GM19043 (cell line): ENCODE measurements around the gene SRPX.

Experiments used
- ATAC-seq: cut with Tn5 transposase; IDR thresholded peaks from one replicate; pipeline ENCODE4 v1.9.1; 2021; ENCODE audit warnings: low read depth; ENCODE audit not compliant: unreplicated experiment

Gene SRPX, protein sequence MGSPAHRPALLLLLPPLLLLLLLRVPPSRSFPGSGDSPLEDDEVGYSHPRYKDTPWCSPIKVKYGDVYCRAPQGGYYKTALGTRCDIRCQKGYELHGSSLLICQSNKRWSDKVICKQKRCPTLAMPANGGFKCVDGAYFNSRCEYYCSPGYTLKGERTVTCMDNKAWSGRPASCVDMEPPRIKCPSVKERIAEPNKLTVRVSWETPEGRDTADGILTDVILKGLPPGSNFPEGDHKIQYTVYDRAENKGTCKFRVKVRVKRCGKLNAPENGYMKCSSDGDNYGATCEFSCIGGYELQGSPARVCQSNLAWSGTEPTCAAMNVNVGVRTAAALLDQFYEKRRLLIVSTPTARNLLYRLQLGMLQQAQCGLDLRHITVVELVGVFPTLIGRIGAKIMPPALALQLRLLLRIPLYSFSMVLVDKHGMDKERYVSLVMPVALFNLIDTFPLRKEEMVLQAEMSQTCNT

DNA sequence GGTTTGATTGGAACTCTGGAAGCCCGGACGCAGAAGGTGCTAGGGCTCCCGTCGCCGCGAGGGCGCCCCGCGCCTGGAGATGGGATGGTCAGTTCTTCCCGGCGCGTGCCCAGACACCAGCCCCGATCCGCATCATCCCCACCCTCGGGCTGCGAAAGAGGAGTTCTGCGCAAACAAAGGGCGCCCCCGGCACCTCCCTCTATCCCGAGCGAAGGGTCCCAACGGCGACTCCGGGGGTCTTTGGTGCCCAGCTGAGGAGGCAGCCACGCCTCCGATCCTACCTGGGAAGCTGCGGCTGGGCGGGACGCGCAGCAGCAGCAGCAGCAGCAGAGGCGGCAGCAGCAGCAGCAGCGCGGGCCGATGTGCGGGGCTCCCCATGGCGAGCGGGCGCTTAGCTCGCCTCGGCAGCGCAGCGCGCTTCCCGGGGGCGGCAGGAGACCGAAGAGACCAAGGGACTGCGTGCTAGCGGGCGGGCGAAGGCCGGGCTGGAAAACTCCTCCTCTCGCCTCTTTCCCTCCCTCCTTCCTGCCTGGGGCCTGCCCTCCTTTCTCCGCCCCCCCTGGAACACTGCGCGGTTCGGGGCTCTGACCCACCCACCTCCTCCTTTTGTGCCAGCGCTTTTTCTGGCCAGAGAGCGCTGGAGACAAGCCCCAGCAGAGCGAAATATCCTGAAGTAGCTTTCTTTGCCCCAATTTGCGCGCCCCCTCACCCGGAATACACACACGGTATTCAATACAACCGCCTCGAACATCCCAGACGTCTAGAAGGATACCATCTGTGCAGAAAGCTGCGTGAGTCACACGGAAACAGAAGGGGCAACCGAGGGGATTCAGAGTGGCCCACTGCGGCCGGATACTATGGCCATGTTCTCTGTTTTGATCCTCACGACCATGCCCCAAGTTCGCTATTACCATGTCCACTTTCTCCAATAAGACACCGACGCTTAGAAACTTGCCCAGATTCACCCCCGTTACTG lies at the start of gene SRPX:
SRPX (minus strand) TSS at position 457 of the 976 bp plus-strand sequence; CDS start at position 378, 79 bp downstream.
- no peak for ATAC-seq

DNA sequence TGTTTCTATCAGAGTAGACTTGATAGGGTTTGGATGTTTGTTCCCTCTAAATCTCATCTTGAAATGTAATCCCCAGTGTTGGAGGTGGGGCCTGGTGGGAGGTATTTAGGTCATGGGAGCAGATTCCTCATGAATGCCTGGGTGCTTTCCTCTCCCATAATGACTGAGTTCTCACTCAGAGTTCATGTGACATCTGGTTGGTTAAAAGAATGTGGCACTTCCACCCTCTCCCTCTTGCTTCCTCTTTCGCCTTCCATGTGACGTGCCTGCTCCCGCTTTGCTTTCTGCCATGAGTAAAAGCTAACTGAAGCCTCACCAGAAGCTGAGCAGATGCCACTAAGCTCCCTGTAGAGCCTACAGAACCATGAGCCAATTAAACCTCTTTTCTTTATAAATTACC lies 47.3 kb upstream of the SRPX start:
- ATAC-seq, result no peak

DNA sequence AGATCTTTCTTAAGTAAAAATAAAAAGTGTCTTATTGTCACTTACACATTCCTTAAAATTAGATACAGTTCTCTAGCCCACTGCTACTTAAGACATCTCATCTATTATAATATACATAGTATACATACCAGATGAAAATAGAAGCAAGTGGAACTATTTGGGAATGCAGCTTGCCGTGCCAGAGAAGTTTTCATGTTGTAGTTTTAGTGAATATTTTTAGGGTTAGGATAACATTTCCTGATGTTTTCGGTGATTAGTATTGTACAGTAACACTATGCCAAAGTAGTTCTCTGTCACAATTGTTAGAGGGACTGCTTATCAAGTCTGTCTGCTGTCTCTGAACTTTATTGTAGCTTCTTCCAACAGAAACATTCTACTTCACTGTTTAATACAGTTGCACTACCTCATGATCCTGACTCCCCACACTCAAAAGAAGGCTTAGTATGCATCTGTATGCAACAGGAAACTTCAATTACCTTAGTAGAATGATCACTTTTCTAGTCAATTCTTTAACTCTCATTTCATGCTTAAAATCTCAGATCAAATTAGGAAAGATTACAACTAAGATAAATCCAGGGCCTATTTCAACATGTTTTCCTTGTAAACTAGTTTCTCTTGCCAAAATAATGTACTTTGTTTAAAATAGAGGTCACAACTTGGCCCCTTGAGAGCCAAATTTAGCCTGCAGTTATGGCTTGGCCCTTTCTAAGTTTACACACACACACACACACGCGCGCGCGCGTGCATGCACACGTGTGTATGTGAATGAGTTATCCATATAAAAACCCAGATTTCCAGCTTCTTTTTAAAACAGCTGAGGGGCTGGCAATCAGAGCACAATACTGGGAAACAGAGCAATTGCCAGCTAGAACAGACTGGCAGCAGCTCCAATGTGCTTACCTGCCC lies 42.3 kb upstream of the SRPX start:
- ATAC-seq, result no peak

DNA sequence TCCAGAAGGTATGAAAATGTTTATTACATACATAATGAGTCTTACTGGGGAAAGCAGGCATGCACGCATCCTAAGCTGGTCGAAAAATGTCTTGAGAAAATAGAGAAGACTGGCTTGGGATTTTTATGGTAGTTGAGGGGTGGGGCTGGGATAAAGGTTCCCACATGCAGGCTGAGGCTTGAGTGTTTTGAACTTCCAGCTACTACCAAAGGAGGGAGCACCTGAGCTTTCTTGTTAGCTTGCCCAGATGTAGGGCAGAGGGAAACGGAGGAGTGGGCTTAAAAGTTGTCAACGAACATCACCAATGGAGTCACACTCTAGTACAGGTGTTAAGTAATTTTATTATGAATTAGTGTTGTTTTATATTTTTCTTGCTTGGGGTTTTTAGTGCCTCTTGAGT lies 39.6 kb upstream of the SRPX start:
- ATAC-seq, result no peak

DNA sequence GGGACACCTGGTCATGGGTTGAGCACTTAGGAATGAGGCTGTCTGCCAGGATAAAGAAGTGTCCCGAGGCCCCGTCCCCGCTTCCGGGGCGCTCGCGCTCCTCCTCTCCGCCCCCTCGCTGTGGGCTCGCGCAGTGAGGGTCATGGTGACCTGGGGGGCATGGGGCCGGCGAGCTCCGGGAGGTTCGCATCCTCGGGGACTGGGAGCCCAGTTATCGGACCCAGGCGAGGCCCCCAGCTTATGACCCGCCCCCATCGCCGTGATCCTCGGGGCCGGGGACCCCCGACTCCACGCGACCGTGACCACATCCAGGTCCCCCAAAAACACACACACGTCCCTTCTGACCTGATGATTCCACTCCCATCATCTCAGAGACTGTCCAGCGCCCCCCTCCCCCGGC lies 35.3 kb upstream of the SRPX start:
- no peak for ATAC-seq

DNA sequence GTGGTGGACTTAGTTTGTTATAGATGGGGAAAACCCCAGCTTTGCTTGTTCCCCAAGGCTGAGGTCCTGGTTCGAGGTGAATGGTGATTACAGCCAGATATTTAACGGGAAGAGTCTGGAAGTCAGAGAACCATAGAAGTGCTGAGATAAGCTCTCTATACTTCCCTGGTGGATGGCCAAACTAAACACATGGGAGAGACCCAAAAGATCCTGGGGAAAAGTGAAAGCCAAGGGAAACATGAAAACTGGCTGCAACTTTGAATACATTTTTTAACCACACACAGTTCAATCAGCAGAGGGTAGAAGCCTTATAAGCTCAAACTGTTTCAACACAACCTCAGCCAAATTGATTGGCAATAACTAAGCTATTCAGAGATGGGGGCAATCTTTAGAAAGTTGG lies 29.3 kb upstream of the SRPX start:
- no peak for ATAC-seq

DNA sequence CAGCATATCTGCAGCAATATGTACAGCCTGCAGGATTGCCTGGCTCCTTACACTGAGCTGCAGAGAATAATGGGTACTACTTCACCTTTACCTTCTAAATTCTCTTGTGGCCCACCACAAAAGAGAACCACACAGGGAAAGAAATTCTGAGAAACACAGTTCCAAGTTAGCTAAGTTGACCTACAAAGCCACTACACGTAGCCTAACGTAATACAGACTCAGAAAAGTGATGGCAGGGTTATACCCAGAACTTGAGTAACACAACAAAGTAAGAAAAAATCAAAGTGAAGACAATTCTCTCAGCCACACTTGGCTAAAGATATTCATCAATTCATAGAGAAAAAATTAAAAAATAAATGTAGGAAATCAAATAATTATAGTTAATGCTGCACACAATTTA lies 26.4 kb upstream of the SRPX start:
- ATAC-seq, result no peak

DNA sequence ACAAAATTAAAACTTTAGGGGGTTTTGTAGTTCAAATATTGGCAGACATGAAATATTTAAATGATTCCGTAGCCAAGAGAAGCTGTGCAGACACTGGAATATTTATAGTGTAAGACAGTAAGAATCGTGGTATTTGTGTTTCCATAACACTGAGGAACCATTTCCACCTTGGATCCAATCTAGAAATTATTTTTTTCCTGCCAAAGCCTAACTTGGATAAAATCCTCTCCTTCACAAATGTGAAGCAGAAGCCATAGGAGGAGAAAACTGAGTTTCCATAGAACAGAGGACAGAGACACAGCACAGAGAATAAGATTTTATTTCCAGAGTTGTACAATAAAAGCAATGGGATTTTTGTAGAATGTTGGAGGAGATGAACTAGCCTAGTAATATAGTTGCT lies 19.9 kb upstream of the SRPX start:
- ATAC-seq, result no peak

DNA sequence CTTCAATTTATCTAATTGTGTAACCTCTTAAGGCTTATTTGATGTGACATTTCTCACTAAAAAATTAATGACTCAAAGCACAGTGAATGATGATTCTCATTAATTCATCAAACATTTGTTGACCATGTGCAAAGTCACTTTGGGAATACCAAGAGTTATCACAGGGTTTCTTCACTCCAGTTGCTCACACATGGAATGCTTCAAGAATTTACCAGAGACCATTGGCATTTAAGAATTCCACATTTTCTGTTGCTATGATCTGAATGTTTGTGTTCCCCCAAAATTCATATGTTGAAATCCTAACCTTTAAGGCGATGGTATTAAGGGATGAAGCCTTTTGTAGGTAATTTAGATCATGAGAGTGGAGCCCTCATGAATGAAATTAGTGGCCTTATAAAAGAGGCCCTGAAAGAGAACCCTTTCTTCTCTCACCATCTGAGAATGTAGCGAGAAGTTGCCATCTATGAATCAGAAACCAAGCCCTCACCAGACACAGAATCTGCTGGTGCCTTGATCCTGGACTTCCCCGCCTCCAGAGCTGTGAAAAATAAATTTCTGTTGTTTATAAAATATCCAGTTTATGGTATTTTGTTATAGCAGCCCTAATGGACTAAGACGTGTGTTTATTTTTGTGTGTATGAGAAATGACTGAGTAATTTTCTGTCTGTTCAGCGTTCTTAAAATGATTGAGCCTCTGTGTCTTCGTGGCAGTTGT lies 16.4 kb upstream of the SRPX start:
- ATAC-seq, result no peak

DNA sequence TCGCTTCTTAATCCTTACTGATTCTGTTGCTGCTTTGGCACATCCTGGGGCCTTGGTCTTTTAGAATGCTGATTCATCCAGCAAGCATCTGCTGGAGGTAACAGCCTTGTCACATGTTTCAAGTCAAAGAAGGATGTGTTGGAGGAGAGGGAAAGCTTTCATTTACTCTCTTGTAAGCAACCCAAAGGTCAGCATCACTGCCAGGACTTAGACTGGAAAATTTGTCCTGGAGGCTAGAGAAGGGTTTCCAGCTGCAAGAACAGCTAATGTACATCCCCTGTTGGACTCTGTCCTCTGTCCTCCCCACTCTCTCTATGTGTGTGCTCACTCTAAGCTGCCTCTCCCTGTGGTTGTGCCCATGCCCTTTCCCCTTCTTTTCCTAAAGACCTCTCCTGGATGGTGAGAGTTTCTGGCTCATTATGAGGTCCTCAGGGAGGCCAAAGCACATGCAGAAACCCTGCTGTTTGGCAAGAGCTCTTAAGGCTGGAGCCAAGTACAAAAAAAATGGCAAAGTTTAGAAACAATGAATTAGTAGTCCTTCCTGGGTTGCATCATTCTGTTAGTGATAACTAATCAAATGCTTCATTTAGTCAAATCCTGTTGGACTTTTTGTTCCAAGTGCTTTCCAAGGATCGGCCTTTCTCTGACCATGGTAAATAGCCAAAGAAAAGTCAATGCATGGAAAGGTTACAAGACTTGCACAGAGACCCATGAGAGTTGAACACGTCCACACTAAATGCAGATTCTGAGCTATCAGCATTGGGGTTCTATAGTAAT lies 13.4 kb upstream of the SRPX start:
- no peak for ATAC-seq

DNA sequence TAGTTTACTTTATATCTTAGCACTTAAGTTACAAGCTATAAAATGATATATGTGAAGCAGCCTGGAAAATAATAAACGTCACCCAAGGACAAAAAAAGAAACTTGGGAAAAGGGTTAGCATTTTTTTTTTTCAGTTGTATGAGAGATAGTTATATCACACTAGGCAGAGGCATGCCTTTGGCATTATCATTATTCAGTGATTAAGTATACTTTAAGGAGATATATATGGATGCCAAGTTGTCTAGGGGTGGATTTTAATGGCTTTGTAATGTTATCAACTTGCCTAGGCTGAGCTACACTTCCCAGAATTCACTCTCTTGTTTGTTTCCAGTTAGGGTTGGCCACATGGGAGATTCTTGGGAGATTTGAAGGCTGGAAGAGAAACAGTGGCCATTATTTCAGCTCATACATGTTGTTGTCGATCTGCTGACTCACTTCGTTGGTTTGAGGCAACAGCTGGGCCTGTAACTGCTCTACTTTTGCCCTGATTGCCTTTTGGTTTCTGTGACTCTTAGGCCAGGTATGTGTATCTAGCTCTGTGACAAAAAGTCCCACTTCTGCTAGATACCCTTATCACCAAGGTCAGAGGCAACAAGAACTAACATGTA lies 11.5 kb upstream of the SRPX start:
- no peak for ATAC-seq

DNA sequence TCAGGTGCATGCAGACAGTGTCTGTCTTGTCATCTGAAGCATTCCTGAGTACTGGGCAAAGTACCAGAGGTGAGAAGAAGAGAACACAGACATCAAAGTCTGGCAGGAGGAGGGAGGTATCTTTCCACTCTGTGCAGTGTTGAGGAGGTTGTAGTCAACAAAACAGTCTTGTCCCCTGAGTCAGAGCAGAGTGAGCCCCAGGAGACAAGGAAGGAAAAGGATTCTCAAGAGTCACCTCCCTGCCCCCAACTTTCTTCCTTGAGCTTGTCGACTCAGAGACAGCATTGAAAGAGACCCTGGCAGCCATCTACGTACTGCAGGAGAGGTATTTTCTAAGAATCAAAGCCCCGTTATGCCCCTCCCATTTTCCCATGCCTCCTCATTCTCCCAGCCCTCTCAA lies 4.4 kb upstream of the SRPX start:
- no peak for ATAC-seq

DNA sequence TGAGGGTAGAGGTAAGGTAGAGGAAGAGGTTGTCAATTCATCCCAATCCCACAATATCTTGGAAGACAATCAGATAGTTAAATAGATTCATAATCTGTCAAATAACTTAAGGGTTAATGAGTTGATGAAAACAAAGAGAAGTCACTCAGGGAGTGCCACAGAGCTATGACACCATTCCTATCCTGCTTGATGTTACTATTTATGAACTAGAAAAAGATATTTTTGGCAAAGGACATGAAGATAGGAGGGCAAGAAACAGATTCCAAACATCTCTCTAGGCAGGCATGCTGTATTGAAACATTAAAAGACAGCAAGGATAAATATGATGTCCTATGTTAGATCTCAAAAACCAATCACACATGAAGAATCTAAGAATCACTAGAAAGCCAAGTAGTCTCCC lies 3.5 kb upstream of the SRPX start:
- ATAC-seq, result no peak

DNA sequence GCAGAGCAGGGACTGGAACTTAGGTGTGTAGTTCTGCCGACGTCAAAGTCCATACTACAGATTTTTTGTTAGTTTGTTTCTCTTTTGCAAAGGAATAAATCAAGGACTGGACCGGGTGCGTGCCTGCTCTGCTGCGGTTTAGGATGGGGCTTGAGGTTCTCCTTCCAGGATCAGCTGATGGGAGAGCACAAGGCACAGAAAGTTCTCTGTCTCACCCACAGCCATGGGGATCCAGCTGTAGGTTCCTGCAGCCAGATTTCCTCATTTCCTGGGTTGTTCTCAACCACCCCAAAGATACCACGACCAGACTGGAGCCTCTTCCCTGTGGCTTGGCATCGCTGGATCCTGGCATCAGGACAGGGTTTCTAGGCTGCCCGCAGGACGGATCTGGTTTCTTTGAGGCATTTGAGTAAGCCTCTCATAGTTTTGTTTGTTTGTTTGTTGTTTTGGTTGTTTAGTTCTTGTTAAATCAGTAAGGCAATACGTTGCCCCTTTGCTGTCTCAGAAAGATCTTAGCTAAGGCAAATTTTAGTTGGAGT lies 789 bp upstream of the SRPX start:
- no peak for ATAC-seq

DNA sequence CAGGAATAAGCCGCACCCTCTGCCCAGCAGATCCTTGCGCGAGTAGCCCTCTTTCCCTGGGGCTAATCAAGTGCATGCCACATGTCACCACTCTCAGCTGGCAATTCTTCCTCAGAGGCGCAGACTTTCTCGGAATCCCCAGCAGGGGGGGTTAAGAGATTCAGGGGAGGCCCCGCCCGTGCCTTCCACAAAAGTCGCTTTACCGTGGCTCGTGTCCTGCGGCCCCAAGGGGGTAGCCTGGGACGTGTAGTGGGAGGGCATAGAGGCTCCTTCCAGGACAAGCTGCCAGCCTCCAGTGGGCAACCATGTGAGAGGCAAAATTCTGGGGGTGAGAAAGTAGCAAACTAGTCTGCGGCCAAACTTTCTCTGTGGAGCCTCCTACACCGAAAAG lies 652 bp downstream of the SRPX start:
- ATAC-seq, result no peak

DNA sequence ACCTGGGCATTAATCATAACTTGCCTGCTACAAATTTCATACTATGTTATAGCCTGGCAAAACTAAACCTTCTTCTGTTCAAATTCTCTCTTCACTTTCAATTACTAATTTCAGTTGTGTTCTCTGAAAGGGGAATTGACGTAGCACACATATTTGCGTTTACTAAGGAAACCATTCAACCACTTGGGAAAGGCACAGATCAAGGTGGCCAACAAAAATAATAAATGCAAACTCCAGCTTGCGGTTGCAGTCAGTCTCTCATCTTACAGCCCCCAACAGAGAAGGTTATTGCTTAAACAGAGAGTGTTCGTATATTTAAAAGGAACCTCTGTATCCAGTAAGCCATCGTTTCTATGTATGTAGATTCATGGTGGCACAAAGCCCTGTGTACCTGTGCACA lies 4.0 kb downstream of the SRPX start:
- ATAC-seq, result no peak

DNA sequence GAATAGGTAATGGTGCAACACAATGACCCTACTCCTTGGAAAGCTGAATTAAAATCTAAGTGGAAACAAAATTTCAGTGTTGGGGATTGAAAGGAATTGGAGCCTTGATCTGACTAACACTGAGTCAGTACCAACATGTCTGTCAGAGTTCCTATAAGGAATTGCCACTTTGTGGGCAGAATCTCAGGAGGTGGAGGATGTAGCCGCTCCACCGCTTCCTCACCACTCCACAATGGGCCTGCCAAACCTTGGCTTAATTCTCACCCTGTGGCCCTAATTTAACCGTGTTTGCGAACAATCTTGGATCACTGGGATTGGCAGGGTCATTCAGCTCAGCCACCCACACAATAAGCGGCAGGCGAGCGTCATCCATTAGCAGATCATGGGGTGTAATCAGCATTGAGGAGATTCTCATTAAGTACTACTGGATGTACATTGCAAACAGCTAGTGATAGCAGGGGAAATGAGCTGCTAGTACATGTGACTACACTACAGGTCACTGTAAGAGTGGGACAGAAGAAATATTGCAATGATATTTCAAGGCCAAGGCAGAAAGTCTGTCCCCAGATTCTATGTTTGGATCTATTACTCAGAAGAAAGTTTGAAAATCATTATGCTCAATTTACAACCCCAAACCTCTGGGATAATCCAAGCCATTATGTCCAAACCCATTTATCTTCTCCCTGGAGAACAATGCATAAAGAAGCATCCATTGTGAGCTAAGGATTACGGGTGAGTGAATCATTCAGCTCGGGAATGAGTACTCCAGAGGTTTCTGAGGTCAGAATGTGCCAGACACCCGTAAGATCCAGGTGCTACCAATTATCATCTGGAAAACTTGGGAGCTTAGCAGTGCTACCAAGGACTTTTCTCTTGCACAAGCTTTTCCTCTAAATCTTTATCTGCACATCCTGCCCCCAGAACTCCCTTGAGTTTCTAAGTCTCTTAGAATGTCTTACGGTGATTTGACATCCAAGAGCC lies 5.8 kb downstream of the SRPX start:
- no peak for ATAC-seq
